Ovary (tissue), 3 donors: ENCODE results near the gene PPFIA4.
"Not testable (repeated sequence)": the region's sequence is repeated elsewhere in the genome, so short reads cannot be mapped to it uniquely, and the experiment has no call there.

Experiments
- CTCF ChIP-seq, 3 donors: fragments of 450-650 bp in 2 of 3; fragments of 200-600 bp in 1 of 3; IDR thresholded peaks; one replicate each; pipeline versions ENCODE4 v1.5.1 to v1.8.0; 2016 to 2022; ENCODE audit warnings: antibody characterized with exemption in 3 of 3, mild to moderate bottlenecking in 1 of 3
- EP300 ChIP-seq: sonication (generic); formaldehyde crosslinking; IDR thresholded peaks from one replicate; pipeline ENCODE4 v1.6.1; 2017; ENCODE audit warnings: antibody characterized with exemption
- POLR2A ChIP-seq: fragments of 450-650 bp; IDR thresholded peaks from one replicate; pipeline ENCODE4 v1.6.1; 2017; ENCODE audit warnings: antibody characterized with exemption, mild to moderate bottlenecking, moderate library complexity
- donor health status: DM: no; HTN: no; CAD: no.

GRCh38 chr1:202986120-202986519 is 40.2 kb upstream of the PPFIA4 start:
- TF ChIP-seq CTCF (IDR thresholded peaks at IDR 0.05); POLR2A; EP300: not testable (repeated sequence)
